GM10266 (cell line): ENCODE data around the gene NOL9.

Source experiments
- DNase-seq: peaks from one replicate; pipeline ENCODE4 v3.0.0; 2012; ENCODE audit errors: extremely low spot score
- TF ChIP-seq, protein P1 (sequence below): IDR thresholded peaks from 2 replicates; pipeline ENCODE4 v1.5.1; 2012; ENCODE audit warnings: mild to moderate bottlenecking, low read depth; ENCODE audit not compliant: control insufficient read depth, insufficient read depth; ENCODE audit errors: missing control alignments

The NOL9 gene

DNA sequence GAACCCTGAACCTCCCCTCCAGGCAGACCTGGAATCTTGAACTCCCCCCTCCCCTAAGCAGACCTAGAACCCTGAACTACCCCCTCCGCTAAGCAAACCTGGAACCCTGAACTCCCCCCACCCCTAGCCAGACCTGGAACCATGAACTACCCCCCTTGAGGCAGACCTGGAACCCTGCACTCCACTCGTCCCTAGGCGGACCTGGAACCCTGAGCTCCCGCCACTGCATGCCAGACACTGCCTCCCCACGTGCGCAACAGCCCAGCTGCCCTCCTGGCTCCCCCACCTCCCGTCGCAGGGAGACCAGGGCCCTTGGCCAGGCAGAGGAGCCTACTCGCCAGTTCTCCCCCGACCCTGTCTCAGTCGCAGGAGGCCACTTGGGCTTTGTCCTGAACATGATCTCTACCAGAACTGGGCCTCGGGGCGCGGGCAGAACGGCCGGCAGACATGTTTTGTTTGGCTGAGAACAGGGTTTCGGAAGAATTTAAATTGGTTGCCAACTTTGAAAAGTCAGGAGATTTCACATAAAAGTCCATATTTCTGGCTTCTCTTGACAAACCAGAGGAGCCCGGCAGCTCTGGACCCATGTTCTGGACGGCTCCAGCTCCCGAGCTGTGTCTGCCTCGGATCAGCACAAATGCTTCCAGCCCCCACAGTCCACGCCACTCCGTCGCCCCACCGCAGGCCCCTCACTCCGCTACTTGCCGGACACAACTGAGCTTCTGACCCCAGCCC is 53.6 kb downstream of the NOL9 start:
- TF ChIP-seq, protein P1, sequence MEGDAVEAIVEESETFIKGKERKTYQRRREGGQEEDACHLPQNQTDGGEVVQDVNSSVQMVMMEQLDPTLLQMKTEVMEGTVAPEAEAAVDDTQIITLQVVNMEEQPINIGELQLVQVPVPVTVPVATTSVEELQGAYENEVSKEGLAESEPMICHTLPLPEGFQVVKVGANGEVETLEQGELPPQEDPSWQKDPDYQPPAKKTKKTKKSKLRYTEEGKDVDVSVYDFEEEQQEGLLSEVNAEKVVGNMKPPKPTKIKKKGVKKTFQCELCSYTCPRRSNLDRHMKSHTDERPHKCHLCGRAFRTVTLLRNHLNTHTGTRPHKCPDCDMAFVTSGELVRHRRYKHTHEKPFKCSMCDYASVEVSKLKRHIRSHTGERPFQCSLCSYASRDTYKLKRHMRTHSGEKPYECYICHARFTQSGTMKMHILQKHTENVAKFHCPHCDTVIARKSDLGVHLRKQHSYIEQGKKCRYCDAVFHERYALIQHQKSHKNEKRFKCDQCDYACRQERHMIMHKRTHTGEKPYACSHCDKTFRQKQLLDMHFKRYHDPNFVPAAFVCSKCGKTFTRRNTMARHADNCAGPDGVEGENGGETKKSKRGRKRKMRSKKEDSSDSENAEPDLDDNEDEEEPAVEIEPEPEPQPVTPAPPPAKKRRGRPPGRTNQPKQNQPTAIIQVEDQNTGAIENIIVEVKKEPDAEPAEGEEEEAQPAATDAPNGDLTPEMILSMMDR: no peak
- DNase-seq: no peak

DNA sequence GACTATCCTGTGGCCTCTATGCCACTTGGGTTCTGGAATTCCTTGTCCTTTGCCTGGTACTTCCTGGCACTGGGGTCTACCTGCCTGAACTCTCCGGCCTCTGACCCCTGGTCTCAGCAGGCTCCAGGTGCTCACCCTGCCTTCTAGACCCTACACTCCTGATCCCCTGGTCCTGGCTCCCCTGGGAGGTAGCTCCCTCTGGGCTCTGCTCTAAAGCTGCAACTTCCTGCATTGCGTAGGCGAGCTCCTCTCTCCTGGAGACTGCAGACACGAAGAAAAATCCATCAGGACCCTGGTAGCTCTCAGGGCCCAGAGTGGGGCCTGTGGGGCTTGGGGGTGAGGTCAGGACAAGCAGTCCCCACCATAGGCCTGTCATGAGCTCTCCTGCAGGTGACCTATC is 55.0 kb downstream of the NOL9 start:
- DNase-seq: no peak
- TF ChIP-seq, protein P1: no peak

DNA sequence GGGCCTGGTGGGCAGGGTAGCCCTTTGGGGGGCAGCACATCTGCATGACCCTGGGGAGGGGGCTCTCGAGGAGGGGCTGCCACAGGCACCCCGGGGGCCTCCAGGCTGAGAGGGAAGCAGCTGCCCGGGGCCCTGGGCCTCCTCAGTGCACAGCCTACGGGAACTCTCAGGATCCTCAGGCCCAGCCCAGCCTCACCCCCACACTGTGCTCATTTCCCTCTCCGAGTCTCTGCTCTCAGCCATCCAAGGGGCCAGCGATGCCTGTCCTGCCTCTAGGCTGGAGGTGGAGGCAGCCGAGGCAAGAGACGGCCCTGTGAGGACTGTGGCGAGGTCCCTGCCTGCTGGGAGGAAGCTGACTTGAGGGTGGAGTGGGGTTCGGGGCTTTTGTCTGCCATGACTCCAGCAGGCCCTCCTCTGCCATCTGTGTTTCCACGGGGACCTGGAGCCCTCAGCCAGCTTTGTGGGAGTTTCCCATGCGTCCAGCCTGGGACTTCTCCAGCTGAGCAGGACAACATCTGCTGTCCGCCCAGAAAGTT is 55.7 kb downstream of the NOL9 start:
- TF ChIP-seq, protein P1: no peak
- no peak for DNase-seq

DNA sequence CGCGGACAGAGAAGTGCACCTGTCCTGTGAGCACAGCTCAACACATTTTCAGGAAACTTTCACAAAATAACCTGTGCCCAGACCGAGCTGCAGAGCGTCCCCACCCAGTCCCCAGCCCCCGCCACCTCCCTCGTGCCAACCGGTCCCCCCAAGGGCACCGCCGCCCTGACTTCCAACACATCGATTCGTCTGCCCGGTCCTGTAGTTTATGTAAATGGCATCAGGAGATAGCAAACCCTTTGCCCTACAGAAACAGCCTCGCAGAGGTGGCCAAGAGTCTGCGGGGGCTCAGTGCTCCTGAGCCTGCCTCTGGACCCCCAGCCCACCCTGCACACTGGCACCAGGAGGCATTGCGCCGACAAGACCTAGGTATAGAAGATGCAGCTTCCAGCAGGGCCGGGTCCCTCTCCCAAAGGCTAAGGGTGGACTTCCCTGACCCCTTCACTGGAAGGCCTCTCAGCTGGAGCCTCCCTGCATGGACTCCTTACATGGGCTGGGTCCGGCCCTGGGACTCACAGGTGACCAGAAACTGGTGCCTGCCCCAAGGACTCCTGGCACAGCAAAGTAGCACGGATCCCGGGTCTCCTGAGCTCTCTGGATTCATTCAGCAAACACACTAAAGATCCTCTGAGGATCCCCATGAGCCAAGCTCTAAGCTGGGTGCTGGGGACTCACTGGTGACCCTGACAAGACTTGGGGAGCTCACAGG is 56.3 kb downstream of the NOL9 start:
- TF ChIP-seq, protein P1: no peak
- no peak for DNase-seq

DNA sequence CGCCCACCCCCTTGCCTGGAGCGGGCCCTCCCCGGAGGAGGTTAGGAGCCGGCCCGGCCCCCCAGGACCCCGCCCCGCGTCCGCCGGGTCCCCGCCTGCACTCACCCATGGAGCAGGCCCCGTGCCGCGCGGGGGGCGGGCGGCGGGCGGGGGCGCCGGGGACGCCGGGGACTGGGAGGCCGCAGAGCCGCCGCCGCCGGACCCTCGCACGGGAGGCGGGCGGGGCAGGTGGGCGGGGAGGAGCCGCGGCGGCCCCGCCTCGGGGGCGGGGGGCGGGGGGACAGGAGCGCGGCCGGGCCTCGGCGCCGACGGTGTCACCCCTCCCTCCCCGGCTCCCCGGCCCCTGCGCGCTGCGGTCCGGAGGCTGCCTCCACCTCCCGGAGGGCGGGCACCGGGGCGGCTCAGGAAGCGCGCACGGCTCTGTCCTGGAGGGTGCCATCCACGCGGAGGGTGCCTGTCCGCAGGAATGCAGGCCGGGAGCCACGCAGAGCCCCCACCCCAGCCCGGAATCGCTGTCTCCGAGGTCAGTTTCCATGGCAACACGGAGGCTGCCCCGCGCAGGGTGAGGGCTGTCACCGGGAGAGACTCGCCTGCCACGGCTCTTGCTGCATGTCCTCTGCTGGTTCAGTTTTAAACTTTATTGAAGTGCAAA is 57.0 kb downstream of the NOL9 start:
- DNase-seq: peak; percentile 83
- TF ChIP-seq, protein P1: no peak

DNA sequence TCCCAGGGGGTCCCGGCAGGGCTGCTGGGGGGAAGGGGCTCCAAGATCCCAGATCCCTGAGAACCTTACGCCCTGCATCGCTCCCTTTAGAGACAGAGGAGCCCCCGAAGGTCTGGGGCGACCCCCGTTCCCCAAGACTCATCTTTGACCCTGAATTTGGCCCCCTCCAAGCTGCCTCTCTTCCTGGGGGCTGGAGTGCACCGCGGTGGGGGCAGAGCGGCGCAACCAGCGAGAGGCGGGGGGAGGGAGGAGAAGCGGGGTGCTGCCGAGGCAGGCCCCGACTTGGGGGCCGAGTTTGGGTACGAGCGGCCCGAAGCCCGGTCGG is 57.5 kb downstream of the NOL9 start:
- TF ChIP-seq, protein P1: no peak
- DNase-seq: no peak
